Neuronal stem cell (in vitro differentiated cells): Measurements from ENCODE around the gene FSIP1.

Source experiments
- DNase-seq: peaks from one replicate; pipeline ENCODE4 v3.0.0-alpha.2; 2013; ENCODE audit warnings: low spot score
- H2AFZ ChIP-seq: one replicate; pipeline ENCODE4 v1.6.1; 2013; ENCODE audit warnings: mild to moderate bottlenecking, low read length, inconsistent platforms
- H2AK5ac ChIP-seq: 2 replicates; pipeline ENCODE4 v1.6.1; 2013; ENCODE audit warnings: low read depth, mild to moderate bottlenecking, inconsistent platforms, low read length, moderate library complexity, mixed read lengths
- H2BK120ac ChIP-seq: 2 replicates; pipeline ENCODE4 v1.6.1; 2013; ENCODE audit warnings: low read depth, mild to moderate bottlenecking, inconsistent platforms, low read length, moderate library complexity, mixed read lengths
- H2BK12ac ChIP-seq: one replicate; pipeline ENCODE4 v1.6.1; 2013; ENCODE audit warnings: low read length, inconsistent platforms
- H2BK15ac ChIP-seq: 2 replicates; pipeline ENCODE4 v1.6.1; 2013; ENCODE audit warnings: mild to moderate bottlenecking, low read length, inconsistent platforms, mixed read lengths
- H2BK5ac ChIP-seq: one replicate; pipeline ENCODE4 v1.6.1; 2013; ENCODE audit warnings: inconsistent platforms, mild to moderate bottlenecking, low read length, moderate library complexity
- H3K14ac ChIP-seq: one replicate; pipeline ENCODE4 v1.6.1; 2013; ENCODE audit warnings: low read length, inconsistent platforms
- H3K18ac ChIP-seq: 2 replicates; pipeline ENCODE4 v1.6.1; 2013; ENCODE audit warnings: low read length, inconsistent platforms
- H3K23ac ChIP-seq: 2 replicates; pipeline ENCODE4 v1.6.1; 2013; ENCODE audit warnings: low read depth, mild to moderate bottlenecking, mixed read lengths, low read length, inconsistent platforms; ENCODE audit not compliant: poor library complexity
- H3K27ac ChIP-seq: replicated peaks from 3 replicates; pipeline ENCODE4 v1.5.1; 2013; ENCODE audit warnings: low read length, inconsistent platforms
- H3K27me3 ChIP-seq, 3 experiments: 2 replicates each; pipeline ENCODE4 v1.6.1; 2013; ENCODE audit warnings: low read length in 3 of 3, mild to moderate bottlenecking in 2 of 3, inconsistent platforms in 1 of 3, low read depth in 1 of 3, mixed read lengths in 1 of 3, moderate library complexity in 1 of 3; ENCODE audit not compliant: control insufficient read depth in 3 of 3, insufficient read depth in 3 of 3
- H3K36me3 ChIP-seq, 2 donors: replicated peaks in 1 of 2; 2 replicates each; pipeline ENCODE4 v1.6.1; 2013; ENCODE audit warnings: low read length in 2 of 2; ENCODE audit not compliant: control insufficient read depth in 2 of 2, insufficient read depth in 2 of 2
- H3K4ac ChIP-seq: 2 replicates; pipeline ENCODE4 v1.6.1; 2013; ENCODE audit warnings: inconsistent platforms, mild to moderate bottlenecking, low read length, moderate library complexity
- H3K4me1 ChIP-seq, 2 donors: 1 replicate in 1 of 2; 2 replicates in 1 of 2; pipeline ENCODE4 v1.6.1; 2013; ENCODE audit warnings: low read length in 2 of 2, low read depth in 1 of 2; ENCODE audit not compliant: control insufficient read depth in 2 of 2, insufficient read depth in 1 of 2
- H3K4me2 ChIP-seq: one replicate; pipeline ENCODE4 v1.6.1; 2013; ENCODE audit warnings: mild to moderate bottlenecking, low read length, inconsistent platforms; ENCODE audit not compliant: insufficient read depth, poor library complexity, severe bottlenecking
- H3K4me3 ChIP-seq, 2 donors: 2 replicates each; pipeline ENCODE4 v1.5.1; 2013; ENCODE audit warnings: low read length in 2 of 2, mild to moderate bottlenecking in 2 of 2, inconsistent platforms in 1 of 2, moderate library complexity in 1 of 2
- H3K79me1 ChIP-seq: one replicate; pipeline ENCODE4 v1.6.1; 2013; ENCODE audit warnings: low read depth, mild to moderate bottlenecking, inconsistent platforms, low read length, moderate library complexity
- H3K9ac ChIP-seq: one replicate; pipeline ENCODE4 v1.6.1; 2013; ENCODE audit warnings: mild to moderate bottlenecking, low read depth, low read length, inconsistent platforms; ENCODE audit not compliant: poor library complexity
- H3K9me3 ChIP-seq, 2 donors: replicated peaks in 1 of 2; 2 replicates each; pipeline versions ENCODE3 to v1.6.1; 2013; ENCODE audit warnings: low read length in 2 of 2, mild to moderate bottlenecking in 2 of 2, inconsistent platforms in 1 of 2, low read depth in 1 of 2, mixed read lengths in 1 of 2, moderate library complexity in 1 of 2; ENCODE audit not compliant: control insufficient read depth in 2 of 2, insufficient read depth in 1 of 2
- H4K8ac ChIP-seq: one replicate; pipeline ENCODE4 v1.6.1; 2013; ENCODE audit warnings: low read depth, mild to moderate bottlenecking, inconsistent platforms, low read length, moderate library complexity
- H4K91ac ChIP-seq: one replicate; pipeline ENCODE4 v1.6.1; 2013; ENCODE audit warnings: low read length, low read depth, mild to moderate bottlenecking, inconsistent platforms; ENCODE audit not compliant: poor library complexity
- WGBS, 2 donors: extraction: QIAGEN DNeasy Blood & Tissue Kit; methylation state at CpG; one replicate each; pipeline ENCODE4 v1.1.7; 2013; ENCODE audit warnings: missing lambda C conversion rate in 2 of 2, mixed read lengths in 1 of 2; ENCODE audit not compliant: insufficient read length in 2 of 2, insufficient replicate concordance in 1 of 2; ENCODE audit errors: extremely low coverage in 2 of 2; 5-methylcytosine and 5-hydroxymethylcytosine counted together

Gene FSIP1

GRCh38 chr15:39638041-39638440, 144.6 kb downstream of the FSIP1 start:
- H3K18ac ChIP-seq, result no peak overlapping the region
- DNase-seq, result no peak
- no peak overlapping the region for H2AK5ac ChIP-seq
- no peak overlapping the region for H3K23ac ChIP-seq
- H2BK15ac ChIP-seq, result no peak overlapping the region
- no peak overlapping the region for H2BK5ac ChIP-seq
- H3K14ac ChIP-seq, result no peak overlapping the region
- no peak overlapping the region for H4K8ac ChIP-seq
- peaks cover 0 to 2% of the 10 kb centered on the region in 2 donors for H3K9me3 ChIP-seq
- H3K4me1 ChIP-seq, result peaks cover 6 to 15% of the 10 kb centered on the region in 2 donors
- H3K4me2 ChIP-seq, result no peak overlapping the region
- H3K27me3 ChIP-seq, result no peaks in the 10 kb centered on the region
- no peak overlapping the region for H3K4me3 ChIP-seq
- no peak overlapping the region for H3K4ac ChIP-seq
- no peak overlapping the region for H2BK120ac ChIP-seq
- no peak overlapping the region for H4K91ac ChIP-seq
- no peaks in the 10 kb centered on the region for H3K79me1 ChIP-seq
- no peak overlapping the region for H3K27ac ChIP-seq
- no peak overlapping the region for H2AFZ ChIP-seq
- no peaks in the 10 kb centered on the region for H3K36me3 ChIP-seq
- no peak overlapping the region for H2BK12ac ChIP-seq
- WGBS, 2 donors, result no CpG with 5 or more reads among the region's 1 CpG
- H3K9ac ChIP-seq, result no peak overlapping the region

- Histone ChIP-seq H3K23ac (no peak overlapping the region), H3K27ac (no peak overlapping the region)
These were observed 151.3 kb downstream of the FSIP1 start for GRCh38 chr15:39631357-39631756.

GRCh38 chr15:39629906-39630305, 152.7 kb downstream of the FSIP1 start:
- Histone ChIP-seq H2BK12ac (no peak overlapping the region), H2AFZ (no peak overlapping the region), H3K4me1 (peaks cover 0 to 3% of the 10 kb centered on the region in 2 donors), H3K27ac (no peak overlapping the region), H3K23ac (no peak overlapping the region), H3K4me3 (no peak overlapping the region), H3K4ac (no peak overlapping the region), H3K9ac (no peak overlapping the region), H3K4me2 (no peak overlapping the region), H2BK15ac (no peak overlapping the region), H4K8ac (no peak overlapping the region), H3K79me1 (no peaks in the 10 kb centered on the region), H3K9me3 (peaks cover 0 to 4% of the 10 kb centered on the region in 2 donors), H3K27me3 (no peaks in the 10 kb centered on the region), H2AK5ac (no peak overlapping the region), H2BK5ac (no peak overlapping the region), H3K18ac (no peak overlapping the region), H4K91ac (no peak overlapping the region), H3K36me3 (no peaks in the 10 kb centered on the region), H2BK120ac (no peak overlapping the region), H3K14ac (no peak overlapping the region)
- no peak for DNase-seq
- WGBS, 2 donors, result no CpG with 5 or more reads among the region's 3 CpGs

More at GRCh38 chr15:39631357-39631756, 151.3 kb downstream of the FSIP1 start:
- Histone ChIP-seq H2AK5ac (no peak overlapping the region), H2BK120ac (no peak overlapping the region), H3K4me1 (peaks cover 0 to 3% of the 10 kb centered on the region in 2 donors), H3K36me3 (no peaks in the 10 kb centered on the region), H2BK5ac (no peak overlapping the region), H4K8ac (no peak overlapping the region), H3K79me1 (no peaks in the 10 kb centered on the region), H3K4me2 (no peak overlapping the region), H2BK15ac (no peak overlapping the region), H3K9me3 (peaks cover 0 to under 1% of the 10 kb centered on the region in 2 donors), H3K27me3 (no peaks in the 10 kb centered on the region), H2AFZ (no peak overlapping the region), H3K18ac (no peak overlapping the region), H3K4me3 (no peak overlapping the region), H3K14ac (no peak overlapping the region), H3K9ac (no peak overlapping the region), H3K4ac (no peak overlapping the region), H4K91ac (no peak overlapping the region), H2BK12ac (no peak overlapping the region)
- WGBS, 2 donors, result no CpG with 5 or more reads among the region's 3 CpGs
- no peak for DNase-seq

GRCh38 chr15:39629371-39629770, 153.3 kb downstream of the FSIP1 start:
- Histone ChIP-seq H2AFZ (no peak overlapping the region), H3K18ac (no peak overlapping the region), H3K4ac (no peak overlapping the region), H2BK12ac (no peak overlapping the region), H2AK5ac (no peak overlapping the region), H4K91ac (no peak overlapping the region), H2BK120ac (no peak overlapping the region), H2BK15ac (no peak overlapping the region), H3K4me2 (no peak overlapping the region), H3K4me1 (peaks cover 0 to 3% of the 10 kb centered on the region in 2 donors), H3K23ac (no peak overlapping the region), H4K8ac (no peak overlapping the region), H3K9me3 (peaks cover 0 to 4% of the 10 kb centered on the region in 2 donors), H3K27me3 (no peaks in the 10 kb centered on the region), H3K14ac (no peak overlapping the region), H3K36me3 (no peaks in the 10 kb centered on the region), H3K4me3 (no peak overlapping the region), H3K9ac (no peak overlapping the region), H3K27ac (no peak overlapping the region), H2BK5ac (no peak overlapping the region), H3K79me1 (no peaks in the 10 kb centered on the region)
- no peak for DNase-seq
- WGBS, 2 donors, result no CpG with 5 or more reads among the region's 5 CpGs
